Panc1 (cell line): ENCODE measurements around the gene ZNF607. TPM values are rescaled to one million over a fixed set of nuclear protein-coding genes. Genes with fewer than 3 reads are reported as not detected.
A peak's percentile ranks its signal among the peaks of the same experiment; 100 is the strongest.
"Not testable (repeated sequence)": the region's sequence is repeated elsewhere in the genome, so short reads cannot be mapped to it uniquely, and the experiment has no call there.

ENCODE experiments used
- ATAC-seq: fragments of 200-7000 bp; cut with Tn5 transposase; 2 replicates; pipeline ENCODE4 v1.9.1; 2020; ENCODE audit warnings: mild to moderate bottlenecking, moderate library complexity
- BruUV-seq: library from RNA; stranded (reverse); fragments of 400-500 nt; replicated peaks from 2 replicates; lab custom pipeline; 2021; lab: Mats Ljungman, UMichigan
- CTCF ChIA-PET: fragments of 300-600 bp; sonication (Branson Sonifier 250); formaldehyde crosslinking; loops from one replicate; lab custom pipeline; 2022; ENCODE audit warnings: antibody characterized with exemption; lab: Charles Lee
- POLR2A ChIA-PET: fragments of 300-600 bp; sonication (Branson Sonifier 250); formaldehyde crosslinking; loops from one replicate; lab custom pipeline; 2022; ENCODE audit warnings: antibody characterized with exemption; lab: Charles Lee
- DNase-seq: peaks from one replicate; pipeline ENCODE4 v3.0.0-alpha.2; 2010; ENCODE audit warnings: low read depth, low spot score
- H3K27ac ChIP-seq: 2 replicates; pipeline ENCODE4 v1.5.1; 2011; ENCODE audit warnings: mild to moderate bottlenecking, low read length, inconsistent platforms
- H3K27me3 ChIP-seq: fragments of 200-500 bp; sonication (Bioruptor generic); 2 replicates; pipeline ENCODE4 v1.6.0; 2014; ENCODE audit warnings: low read length, inconsistent platforms; ENCODE audit not compliant: control insufficient read depth, insufficient read depth
- H3K36me3 ChIP-seq: fragments of 200-500 bp; sonication (Bioruptor generic); 2 replicates; pipeline ENCODE4 v1.5.1; 2014; ENCODE audit warnings: inconsistent platforms, mild to moderate bottlenecking, low read length, moderate library complexity; ENCODE audit not compliant: control insufficient read depth, insufficient read depth
- H3K4me1 ChIP-seq: 2 replicates; pipeline ENCODE4 v1.5.1; 2011; ENCODE audit warnings: inconsistent platforms, mild to moderate bottlenecking, low read length, moderate library complexity; ENCODE audit not compliant: control insufficient read depth, insufficient read depth
- H3K4me3 ChIP-seq, 2 experiments: 2 replicates each; pipeline ENCODE4 v1.5.1; 2011 to 2012; ENCODE audit warnings: low read depth in 2 of 2, low read length in 2 of 2, mild to moderate bottlenecking in 2 of 2, inconsistent platforms in 1 of 2, moderate library complexity in 1 of 2
- H3K9me3 ChIP-seq: fragments of 200-500 bp; sonication (Bioruptor generic); 2 replicates; pipeline ENCODE4 v1.5.1; 2014; ENCODE audit warnings: low read depth, mild to moderate bottlenecking, inconsistent platforms, low read length, moderate library complexity; ENCODE audit not compliant: control insufficient read depth, insufficient read depth
- POLR2AphosphoS5 ChIP-seq: IDR thresholded peaks from 2 replicates; pipeline ENCODE4 v1.6.1; 2012; ENCODE audit warnings: mild to moderate bottlenecking, low read depth, low read length, moderate library complexity
- SIN3A ChIP-seq: IDR thresholded peaks from 2 replicates; pipeline ENCODE4 v1.6.1; 2012; ENCODE audit warnings: low read depth, mild to moderate bottlenecking, low read length, moderate library complexity, borderline replicate concordance; ENCODE audit not compliant: insufficient read depth
- TCF7L2 ChIP-seq: IDR thresholded peaks from 2 replicates; pipeline ENCODE4 v1.6.1; 2011; ENCODE audit warnings: mild to moderate bottlenecking, low read depth, low read length, inconsistent platforms
- in situ Hi-C: cut with HindIII; loops from 2 replicates; pipeline ENCODE4 v1.10.0; 2016; ENCODE audit warnings: low sequenced_read_pairs, low pct_unique_long_range_greater_than_20kb
- intact Hi-C: fragments of 100-400 bp; cut with micrococcal nuclease; formaldehyde crosslinking; loops from one replicate; pipeline ENCODE4 v1.10.0; 2022; ENCODE audit not compliant: unreplicated experiment
- total RNA-seq: library from RNA; stranded (reverse); gene quantifications from one replicate; pipeline ENCODE4 v1.2.1, GENCODE V29; 2021; ENCODE audit not compliant: unreplicated experiment
- TF ChIP-seq, protein P1 (sequence below): fragments of 450-650 bp; IDR thresholded peaks from 2 replicates; pipeline ENCODE4 v1.5.1; 2017; ENCODE audit warnings: mild to moderate bottlenecking
- TF ChIP-seq, protein P2 (sequence below), 2 experiments: IDR thresholded peaks; 2 replicates each; pipeline ENCODE4 v1.6.1; 2011 to 2012; ENCODE audit warnings: low read depth in 2 of 2, control low read depth in 1 of 2, low read length in 1 of 2, mild to moderate bottlenecking in 1 of 2, moderate library complexity in 1 of 2; ENCODE audit not compliant: insufficient read depth in 1 of 2

ZNF607 gene
- total RNA-seq, 1 experiment from 2014 or later, result 17.3 TPM

DNA sequence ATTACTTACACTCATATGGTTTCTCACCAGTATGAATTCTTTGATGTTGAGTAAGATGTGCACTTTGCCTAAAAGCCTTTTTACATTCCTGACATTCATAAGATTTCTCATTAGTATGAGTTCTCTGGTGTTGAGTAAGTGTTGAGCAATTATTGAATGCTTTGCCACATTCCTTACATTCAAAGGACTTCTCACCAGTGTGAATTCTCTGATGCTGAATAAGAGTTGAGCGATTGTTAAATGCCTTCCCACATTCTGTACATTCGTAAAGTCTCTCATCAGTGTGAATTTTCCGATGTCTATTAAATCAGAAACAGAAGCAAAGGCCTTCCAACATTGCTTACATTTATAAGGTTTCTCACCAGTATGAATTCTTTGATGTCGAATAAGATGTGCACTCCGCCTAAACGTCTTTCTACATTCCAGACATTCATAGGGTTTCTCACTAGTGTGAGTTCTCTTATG is 50.1 kb downstream of the ZNF607 start:
- DNase-seq, result no peak
- intact Hi-C loops, result no loop called here
- in situ Hi-C loops, result no loop called here

DNA sequence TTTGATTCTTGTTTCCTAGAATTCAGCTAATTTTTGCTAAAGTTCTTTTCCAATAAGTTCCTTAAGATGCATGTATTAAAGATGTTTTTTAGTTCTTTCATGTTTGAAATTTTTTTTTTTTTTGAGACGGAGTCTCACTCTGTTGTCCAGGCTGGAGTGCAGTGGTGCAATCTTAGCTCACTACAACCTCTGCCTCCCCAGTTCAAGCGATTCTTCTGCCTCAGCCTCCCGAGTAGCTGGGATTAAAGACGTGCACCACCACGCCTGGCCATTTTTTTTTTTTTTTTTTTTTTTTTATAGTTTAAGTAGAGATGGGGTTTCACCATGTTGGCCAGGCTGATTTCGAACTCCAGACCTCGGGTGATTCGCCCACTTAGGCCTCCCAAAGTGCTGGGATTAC is 62.4 kb downstream of the ZNF607 start:
- H3K36me3 ChIP-seq, H3K27me3 ChIP-seq, intact Hi-C loops, POLR2A ChIA-PET, ATAC-seq, BruUV-seq, H3K4me3 ChIP-seq, CTCF ChIA-PET, in situ Hi-C loops, DNase-seq, H3K4me1 ChIP-seq, H3K27ac ChIP-seq: not testable (repeated sequence)
- H3K9me3 ChIP-seq, result peaks cover 29% of the 10 kb centered on the region

More for the DNA sequence above, 50.1 kb downstream of the ZNF607 start:
- Histone ChIP-seq H3K27ac (no peak overlapping the region), H3K27me3 (no peaks in the 10 kb centered on the region), H3K36me3 (no peaks in the 10 kb centered on the region), H3K9me3 (peaks cover 64% of the 10 kb centered on the region), H3K4me3 (no peak overlapping the region), H3K4me1 (no peaks in the 10 kb centered on the region)
- no TSS peak for BruUV-seq
- TF ChIP-seq, protein P1, sequence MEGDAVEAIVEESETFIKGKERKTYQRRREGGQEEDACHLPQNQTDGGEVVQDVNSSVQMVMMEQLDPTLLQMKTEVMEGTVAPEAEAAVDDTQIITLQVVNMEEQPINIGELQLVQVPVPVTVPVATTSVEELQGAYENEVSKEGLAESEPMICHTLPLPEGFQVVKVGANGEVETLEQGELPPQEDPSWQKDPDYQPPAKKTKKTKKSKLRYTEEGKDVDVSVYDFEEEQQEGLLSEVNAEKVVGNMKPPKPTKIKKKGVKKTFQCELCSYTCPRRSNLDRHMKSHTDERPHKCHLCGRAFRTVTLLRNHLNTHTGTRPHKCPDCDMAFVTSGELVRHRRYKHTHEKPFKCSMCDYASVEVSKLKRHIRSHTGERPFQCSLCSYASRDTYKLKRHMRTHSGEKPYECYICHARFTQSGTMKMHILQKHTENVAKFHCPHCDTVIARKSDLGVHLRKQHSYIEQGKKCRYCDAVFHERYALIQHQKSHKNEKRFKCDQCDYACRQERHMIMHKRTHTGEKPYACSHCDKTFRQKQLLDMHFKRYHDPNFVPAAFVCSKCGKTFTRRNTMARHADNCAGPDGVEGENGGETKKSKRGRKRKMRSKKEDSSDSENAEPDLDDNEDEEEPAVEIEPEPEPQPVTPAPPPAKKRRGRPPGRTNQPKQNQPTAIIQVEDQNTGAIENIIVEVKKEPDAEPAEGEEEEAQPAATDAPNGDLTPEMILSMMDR, result no peak
- no peak for TF ChIP-seq POLR2AphosphoS5
- TF ChIP-seq TCF7L2, result no peak
- TF ChIP-seq SIN3A, result no peak
- TF ChIP-seq, protein P2, sequence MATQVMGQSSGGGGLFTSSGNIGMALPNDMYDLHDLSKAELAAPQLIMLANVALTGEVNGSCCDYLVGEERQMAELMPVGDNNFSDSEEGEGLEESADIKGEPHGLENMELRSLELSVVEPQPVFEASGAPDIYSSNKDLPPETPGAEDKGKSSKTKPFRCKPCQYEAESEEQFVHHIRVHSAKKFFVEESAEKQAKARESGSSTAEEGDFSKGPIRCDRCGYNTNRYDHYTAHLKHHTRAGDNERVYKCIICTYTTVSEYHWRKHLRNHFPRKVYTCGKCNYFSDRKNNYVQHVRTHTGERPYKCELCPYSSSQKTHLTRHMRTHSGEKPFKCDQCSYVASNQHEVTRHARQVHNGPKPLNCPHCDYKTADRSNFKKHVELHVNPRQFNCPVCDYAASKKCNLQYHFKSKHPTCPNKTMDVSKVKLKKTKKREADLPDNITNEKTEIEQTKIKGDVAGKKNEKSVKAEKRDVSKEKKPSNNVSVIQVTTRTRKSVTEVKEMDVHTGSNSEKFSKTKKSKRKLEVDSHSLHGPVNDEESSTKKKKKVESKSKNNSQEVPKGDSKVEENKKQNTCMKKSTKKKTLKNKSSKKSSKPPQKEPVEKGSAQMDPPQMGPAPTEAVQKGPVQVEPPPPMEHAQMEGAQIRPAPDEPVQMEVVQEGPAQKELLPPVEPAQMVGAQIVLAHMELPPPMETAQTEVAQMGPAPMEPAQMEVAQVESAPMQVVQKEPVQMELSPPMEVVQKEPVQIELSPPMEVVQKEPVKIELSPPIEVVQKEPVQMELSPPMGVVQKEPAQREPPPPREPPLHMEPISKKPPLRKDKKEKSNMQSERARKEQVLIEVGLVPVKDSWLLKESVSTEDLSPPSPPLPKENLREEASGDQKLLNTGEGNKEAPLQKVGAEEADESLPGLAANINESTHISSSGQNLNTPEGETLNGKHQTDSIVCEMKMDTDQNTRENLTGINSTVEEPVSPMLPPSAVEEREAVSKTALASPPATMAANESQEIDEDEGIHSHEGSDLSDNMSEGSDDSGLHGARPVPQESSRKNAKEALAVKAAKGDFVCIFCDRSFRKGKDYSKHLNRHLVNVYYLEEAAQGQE (IDR thresholded peaks at IDR 0.05; ENCODE audit: insufficient read depth in 1 of 2, low read depth in 2 of 2, low read length in 1 of 2), result no peak
- ChIA-PET POLR2A (interaction anchor here (0.9 kb wide), 1 partner anchor 26 kb away, joined by 3 read pairs; no protein-coding TSS in a partner anchor), CTCF (no interaction called here)
- no peak for ATAC-seq

DNA sequence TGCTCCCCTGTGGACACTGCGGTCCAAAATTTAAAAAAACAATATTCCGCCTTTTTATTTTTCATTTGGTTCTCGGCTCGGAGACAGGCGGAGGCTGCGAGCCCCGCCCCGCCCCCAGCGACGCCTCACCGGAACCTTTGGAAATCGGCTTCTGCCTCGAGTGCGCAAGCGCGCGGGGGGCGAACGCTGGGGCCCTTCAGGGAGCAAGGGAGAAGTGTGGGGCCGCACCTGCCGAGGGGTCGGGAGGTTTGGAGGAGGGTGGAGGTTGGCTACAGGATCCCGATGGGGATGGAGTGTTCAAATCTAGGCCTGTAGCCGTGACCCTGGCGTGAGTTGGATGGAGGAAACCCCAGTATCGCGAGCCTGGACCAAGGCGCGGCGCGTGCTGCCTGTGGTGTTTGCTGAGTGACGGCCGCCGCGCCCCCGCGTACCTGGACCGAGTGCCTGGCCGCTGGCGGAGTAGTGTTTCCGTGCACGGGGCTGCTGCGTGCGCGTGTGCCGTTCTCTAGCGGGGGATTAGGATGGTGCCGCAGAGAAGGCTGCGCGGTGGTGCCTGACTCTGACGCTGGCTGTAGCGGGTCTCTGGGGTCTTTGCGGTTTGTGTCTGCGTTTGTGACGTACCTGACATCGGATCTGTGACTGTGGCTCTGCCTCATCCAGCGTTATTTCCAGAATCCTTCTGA is 63.7 kb downstream of the ZNF607 start:
- no peak; the same call in 1 of the 2 replicates for TF ChIP-seq SIN3A
- TF ChIP-seq, protein P1, result no peak
- TF ChIP-seq, protein P2 (IDR thresholded peaks at IDR 0.05; ENCODE audit: insufficient read depth in 1 of 2, low read depth in 2 of 2, low read length in 1 of 2), result peak in 1 of 2 experiments; percentile 54; a peak in 1 of 4 replicates
- TF ChIP-seq POLR2AphosphoS5, result peak; percentile 69; the same call in 1 of the 2 replicates
- peak; percentile 75 for TF ChIP-seq TCF7L2
- peaks cover 37% of the 10 kb centered on the region for H3K9me3 ChIP-seq
- ATAC-seq (peak; percentile 89), DNase-seq (peak; percentile 71)
- H3K27ac ChIP-seq, result peak overlapping the region; percentile 97
- H3K27me3 ChIP-seq, result no peaks in the 10 kb centered on the region
- BruUV-seq, result TSS peak; percentile 62
- peak overlapping the region; percentile 73 to 93 for H3K4me3 ChIP-seq
- intact Hi-C loops, result no loop called here
- peaks cover 8% of the 10 kb centered on the region; the same call in 1 of the 2 replicates for H3K4me1 ChIP-seq
- H3K36me3 ChIP-seq, result no peaks in the 10 kb centered on the region
- ChIA-PET POLR2A (interaction anchor here (0.7 kb wide), 1 partner anchor 8 kb away, joined by 5 read pairs; no protein-coding TSS in a partner anchor), CTCF (no interaction called here)
- in situ Hi-C loops, result no loop called here
